Stimulated activated naive CD4-positive, alpha-beta T cell treated with Interleukin-2 at 50 U/mL for 16 hours (primary cell): ENCODE measurements around the gene CDK6.
A peak's percentile ranks its signal among the peaks of the same experiment; 100 is the strongest.

Experiments
- DNase-seq: peaks from one replicate; lab custom pipeline; 2025; lab: John Stamatoyannopoulos, UW

CDK6 gene

DNA sequence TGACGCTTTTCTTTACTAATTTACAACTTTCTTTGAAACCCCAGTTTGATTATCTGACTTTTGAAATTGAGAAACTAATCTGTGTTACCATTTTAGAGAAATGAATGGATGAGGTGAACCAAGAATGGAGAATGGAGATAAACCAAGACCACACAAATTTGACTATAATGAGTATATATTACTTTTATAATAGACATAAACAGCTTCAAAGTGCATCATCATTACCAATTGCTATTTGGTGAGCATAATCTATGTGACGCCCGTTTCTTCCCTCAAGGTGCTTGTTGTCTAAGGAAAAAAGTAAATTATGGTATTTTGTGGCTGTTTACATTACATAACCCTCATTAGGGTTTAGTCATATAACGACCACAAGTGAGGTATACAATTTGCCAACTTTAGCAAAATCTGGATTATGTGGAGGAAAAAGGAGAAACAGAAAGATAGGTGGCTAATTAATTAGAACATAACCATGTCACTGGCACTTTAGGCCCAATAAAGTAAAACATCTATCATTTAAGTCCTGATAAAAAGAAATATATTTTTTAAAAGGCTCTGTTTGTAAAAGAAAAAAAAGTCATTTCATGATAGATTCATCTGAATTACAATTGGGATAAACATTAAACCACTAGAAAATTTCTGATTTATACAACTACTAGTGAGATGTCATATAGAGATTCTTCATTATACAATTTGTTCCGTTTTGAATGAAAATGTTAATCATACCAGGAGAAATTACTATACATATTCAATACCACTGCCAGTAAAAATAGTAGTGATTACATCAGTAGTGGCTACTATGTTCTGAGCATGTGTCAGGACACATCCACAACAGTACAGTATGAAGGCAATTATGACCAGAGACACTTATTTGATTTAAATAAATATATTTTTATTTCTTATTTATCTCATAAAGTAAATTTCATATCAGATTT is 128.0 kb downstream of the CDK6 start:
- DNase-seq, result no peak

DNA sequence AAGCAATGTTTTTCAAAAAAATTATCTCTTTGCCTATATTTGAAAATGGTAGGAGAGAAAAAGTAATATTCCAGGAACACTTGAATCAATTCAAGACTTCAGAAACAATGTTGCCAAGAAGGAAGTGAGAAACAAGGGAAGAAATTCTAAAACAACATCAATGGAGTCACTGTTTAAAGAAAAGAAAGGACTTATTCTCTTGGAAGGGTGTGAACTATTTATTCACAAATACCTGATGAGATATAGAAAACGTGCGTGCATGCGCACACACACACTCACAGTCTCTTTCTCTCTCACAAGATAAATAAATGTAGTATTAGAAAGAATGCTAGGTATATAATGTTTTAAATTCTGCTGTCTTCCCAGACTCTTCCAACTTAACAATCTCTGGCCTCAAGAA is 128.9 kb downstream of the CDK6 start:
- DNase-seq, result no peak

DNA sequence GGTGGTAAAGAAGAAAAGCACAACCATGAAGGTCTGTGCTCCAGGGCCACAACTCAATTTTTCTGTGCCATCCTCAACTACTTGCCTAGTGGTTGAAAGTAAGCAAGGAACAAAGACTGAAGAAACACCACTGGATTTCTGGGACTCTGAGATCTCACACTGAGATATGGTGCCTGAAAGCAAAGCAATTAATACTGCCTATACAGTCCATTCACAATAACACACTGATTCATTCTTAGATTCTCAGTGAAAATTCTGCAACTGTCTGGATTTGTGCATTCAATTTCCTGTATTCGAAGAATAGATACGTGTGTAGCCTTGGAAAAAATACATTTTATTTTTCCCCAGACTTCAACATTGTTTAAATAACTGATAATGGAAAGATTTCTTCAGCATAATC is 129.8 kb downstream of the CDK6 start:
- no peak for DNase-seq

DNA sequence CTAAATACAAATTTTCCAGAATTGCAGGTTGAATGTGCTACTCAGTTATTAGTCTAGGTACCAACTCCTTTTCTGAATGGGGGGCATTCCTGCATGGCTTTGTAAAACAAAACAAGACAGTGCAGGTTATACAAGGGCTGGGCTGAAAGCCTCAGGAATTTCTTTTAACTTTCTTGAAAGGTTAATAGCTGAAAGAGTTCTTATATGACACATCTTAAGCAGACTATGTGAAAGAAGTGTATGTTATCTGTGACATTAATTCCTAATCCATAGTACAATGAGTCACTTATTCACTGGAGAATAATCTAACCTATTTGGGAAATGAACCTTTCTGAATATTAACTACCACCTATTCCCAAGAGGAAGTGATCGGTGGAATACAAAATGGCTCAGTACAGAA is 130.5 kb downstream of the CDK6 start:
- DNase-seq, result no peak

DNA sequence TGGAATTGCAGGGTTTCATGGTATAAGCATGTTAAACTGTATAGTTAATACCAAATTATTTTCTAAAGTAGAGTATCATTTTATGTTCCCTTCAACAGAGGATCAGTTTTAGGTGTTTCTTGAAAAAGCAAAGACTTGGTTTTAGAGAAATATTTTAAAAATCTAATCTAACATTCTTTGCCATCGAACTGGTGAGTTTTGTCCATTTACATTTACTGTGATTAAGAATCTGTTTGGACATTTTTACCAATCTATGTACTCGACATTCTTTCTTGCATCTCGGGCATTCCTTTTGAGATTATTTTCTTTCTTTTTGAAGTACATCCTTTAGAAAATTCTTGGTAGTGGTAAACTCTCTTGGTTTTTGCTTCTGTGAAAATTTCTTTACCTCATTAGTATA is 131.5 kb downstream of the CDK6 start:
- DNase-seq, result no peak

DNA sequence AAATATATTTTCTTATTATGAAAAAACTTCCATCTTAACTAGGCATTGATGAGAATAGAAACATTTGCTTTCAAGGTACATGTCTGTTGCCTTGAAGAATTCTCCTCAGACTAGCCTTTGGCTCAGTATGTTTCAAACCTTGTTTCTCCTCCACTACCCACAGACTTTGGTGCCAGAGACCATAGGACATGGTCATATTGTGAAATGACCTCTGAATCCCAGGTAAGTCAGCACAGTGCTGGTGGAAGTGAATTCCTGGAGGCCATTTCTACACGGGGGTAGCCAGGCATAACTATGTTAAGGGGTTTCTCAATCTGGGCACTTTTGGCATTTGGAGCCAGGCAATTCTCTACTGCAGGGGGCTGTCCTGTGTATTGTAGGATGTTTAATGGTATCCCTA is 133.8 kb downstream of the CDK6 start:
- no peak for DNase-seq

DNA sequence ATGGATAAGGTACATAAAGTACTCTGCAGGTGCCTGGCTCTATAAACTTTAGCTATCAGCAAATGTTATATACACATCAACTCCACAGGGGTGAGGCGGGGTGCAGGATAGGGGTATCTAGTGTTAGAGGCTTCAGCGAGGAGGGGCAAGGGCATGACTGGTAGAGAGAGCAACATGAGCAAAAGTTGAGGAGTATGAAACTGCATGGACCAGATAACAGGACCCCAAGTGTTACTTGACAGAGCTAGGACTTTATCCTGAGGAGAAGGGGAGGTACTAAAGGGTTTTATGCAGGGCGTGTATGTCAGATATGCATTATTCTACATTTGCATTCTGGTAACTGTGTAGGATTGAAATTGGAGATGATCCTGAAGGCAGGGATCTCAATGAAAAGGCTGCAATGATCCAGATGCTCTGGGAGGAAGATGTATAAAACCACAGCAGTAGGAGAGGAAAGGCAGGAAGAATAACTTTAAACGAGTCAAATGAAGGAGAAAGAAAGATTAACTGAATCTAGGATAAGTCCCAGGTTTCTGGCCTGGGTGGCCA is 136.3 kb downstream of the CDK6 start:
- no peak for DNase-seq

DNA sequence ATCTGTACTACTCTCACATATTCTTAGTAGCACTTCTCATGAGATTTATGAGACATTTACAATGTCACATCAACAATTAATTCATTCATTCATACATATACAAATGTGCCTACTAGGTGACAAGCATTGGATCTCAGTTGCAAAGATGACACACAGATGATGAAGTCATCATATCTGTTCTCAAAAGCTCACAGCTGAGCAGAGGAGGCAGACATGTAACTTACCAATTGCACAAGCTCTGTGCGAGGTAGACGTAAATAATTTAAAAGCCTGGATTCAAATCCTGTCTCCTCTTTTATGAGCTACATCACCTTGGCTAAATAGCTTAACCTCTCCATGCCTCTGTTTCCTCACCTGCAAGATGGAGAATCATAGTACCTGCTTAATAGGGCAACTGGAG is 136.8 kb downstream of the CDK6 start:
- DNase-seq, result no peak

DNA sequence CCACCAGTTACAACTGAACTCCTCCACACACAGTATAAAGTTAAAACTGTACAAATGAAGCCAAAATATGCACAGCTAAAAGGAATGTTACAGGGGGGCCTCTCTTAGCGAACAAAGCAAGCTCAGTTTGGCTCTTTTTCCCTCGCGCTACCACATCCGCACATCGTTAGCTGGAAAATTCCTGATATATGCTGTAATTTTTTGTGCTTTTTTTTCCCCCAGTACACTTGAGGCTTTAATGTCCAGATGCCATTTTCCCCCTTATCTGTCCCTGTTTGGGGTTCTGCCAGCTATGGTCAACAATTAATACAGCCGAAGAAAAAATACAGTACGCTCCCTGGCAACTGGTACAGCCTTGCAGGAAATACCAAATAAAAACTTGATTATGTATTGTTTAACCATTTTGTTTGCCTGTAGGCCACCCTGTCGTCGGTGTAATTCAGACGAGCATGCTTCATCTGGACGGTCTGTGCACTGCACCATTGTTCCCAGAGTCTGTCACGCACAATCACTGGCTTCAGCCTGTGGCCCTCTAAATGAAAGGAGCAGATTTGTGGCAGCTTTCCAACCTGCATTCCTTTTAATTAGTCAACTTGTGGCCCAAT is 138.0 kb downstream of the CDK6 start:
- DNase-seq, result no peak

DNA sequence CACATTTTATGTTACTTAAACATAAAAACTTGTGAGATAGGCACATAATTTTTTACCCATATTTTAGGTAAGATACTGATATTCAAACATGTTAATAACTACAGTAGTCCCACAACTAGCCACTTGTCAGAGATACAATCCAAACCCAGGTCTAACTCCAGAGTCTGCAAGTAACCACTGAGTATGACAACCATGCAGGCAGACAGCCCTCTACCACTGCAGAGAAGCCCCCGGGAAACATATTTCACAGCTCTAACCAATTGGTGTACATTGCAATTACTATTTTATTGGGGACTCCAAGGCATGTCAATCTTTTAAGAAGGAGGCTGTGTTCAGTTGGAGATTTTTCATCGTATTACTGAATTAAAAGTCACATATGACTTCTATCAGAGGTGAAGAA is 139.0 kb downstream of the CDK6 start:
- no peak for DNase-seq

DNA sequence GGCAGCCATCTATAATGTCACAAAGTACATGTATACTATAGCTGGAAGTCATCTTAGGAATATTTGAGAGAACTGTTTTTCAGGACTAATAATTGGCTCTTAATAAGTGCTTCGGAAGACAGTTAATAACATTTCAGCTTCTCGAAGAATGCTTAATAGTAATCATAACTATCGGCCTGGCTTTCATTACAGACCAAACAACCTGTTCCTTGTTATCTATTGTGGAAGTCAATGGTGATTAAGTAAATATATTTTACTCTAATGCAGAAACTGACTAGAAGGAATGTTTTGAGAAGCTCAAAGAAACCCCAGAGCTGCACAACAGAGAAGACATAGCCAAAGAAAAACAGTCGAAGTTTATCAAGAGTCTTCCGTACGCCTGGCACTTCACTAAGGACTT is 139.4 kb downstream of the CDK6 start:
- no peak for DNase-seq

DNA sequence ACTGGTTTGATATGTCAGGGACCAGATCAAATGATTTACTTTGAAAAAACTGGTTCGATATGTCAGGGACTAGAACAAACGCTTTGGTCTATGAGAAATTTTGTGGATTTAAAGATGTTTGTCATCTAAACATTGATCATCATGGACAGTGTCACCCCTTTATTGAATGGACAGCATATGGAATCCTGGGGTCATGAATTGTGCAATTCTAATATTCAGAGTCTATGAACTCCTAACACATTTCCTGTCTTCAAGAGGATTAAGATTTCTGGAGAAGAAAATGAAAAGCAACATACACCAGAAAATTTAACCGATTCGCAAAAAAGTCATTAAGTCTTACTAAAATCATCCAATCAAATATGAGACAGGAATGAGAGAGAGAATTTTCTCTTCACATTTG is 139.8 kb downstream of the CDK6 start:
- no peak for DNase-seq

DNA sequence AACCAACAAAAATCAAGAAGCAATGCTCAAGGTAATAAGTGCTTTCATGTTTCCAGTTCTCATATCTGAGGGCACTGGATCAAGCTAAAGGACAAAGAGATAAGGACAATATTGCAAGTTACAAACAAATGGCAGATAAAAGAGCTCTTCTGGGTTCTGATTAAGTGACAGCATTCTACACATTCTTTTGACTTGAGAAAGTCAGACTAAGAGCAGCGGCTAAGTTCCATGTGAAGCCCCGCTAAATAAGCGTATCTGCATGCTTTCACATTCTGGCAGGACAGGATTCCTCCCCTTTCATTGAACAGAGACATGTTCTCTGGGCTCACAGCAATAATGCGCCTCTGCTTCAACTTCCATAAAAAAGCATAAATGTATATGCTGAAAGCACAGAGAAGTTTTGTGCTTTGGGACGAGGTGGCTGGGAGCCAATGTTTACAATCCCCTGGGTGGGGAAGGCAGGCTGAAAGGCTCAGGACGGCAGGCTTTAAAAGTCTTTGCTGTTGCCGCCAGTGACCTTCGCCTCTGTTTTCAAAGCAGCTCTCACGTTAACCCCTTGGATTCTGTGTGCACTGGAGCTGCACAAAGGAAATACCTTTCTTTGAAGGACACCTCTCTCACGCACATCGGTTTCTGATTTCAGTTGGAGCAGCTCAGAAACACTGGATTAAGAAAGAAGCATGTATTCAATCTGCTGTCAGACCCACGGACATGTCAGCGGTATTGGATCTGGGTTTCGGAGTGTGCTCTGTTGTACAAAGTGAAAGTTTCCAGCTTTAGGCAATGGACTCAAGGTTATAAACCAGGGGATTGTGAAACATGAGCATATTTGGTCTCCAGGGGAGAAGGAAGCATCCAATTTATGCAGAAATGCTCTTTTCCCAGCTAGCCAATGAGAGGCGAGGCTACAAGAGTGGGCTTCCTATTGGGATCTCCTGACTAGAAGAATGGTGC is 140.8 kb downstream of the CDK6 start:
- no peak for DNase-seq

DNA sequence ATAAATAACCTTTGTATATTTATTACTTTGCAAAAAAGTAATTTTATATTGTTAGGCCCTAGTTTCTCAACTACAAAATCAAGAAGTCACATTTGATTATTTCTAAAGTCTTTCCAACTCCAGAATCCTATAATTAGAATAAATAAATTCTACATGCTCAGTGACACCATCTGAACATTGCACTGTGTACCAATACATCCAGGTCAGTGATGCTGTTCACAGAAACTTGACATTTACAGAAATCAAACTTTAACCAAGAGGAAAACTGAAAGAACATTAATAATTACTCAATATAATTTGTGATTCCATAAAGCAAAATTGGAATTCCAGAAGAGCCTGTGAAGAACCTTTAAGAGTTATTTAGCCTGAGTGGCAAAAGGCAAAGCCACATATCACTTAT is 142.2 kb downstream of the CDK6 start:
- DNase-seq, result no peak

DNA sequence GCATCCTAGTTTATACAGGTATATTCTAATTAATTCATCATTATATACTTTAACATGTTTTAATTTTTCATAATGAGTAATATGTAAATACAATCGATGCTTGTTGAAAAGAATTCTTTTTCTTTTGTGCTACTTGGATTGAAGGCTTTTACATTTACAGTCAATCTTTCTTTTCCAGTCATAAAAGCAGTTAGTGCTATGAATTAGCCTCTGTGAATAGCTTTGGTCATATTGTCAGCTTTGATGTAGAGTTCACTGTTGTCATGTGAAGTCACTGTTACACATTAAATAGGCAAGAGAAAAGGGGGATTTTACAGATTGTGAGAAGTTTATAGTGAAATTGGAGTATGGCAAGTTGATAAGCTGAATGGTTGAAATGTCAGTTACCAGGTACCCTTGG is 142.9 kb downstream of the CDK6 start:
- no peak for DNase-seq

DNA sequence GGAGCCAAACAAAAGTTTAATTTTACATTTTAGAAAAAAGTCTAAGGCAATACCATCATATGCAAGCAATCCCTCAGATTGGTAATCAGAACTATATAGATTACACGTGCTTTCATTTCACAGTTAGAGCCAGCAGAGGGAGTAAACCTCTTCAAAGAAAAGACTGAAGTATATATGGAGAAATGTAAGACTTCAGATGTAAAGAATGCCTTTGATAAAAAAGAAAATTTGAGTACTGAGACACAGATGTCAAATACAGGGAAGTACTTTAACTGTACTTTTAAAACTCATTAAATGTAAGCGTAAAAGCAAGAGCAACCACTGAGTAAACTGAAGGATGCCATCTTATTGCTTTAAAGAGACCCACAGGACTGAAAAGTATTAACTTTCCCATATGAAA is 144.8 kb downstream of the CDK6 start:
- DNase-seq, result no peak

DNA sequence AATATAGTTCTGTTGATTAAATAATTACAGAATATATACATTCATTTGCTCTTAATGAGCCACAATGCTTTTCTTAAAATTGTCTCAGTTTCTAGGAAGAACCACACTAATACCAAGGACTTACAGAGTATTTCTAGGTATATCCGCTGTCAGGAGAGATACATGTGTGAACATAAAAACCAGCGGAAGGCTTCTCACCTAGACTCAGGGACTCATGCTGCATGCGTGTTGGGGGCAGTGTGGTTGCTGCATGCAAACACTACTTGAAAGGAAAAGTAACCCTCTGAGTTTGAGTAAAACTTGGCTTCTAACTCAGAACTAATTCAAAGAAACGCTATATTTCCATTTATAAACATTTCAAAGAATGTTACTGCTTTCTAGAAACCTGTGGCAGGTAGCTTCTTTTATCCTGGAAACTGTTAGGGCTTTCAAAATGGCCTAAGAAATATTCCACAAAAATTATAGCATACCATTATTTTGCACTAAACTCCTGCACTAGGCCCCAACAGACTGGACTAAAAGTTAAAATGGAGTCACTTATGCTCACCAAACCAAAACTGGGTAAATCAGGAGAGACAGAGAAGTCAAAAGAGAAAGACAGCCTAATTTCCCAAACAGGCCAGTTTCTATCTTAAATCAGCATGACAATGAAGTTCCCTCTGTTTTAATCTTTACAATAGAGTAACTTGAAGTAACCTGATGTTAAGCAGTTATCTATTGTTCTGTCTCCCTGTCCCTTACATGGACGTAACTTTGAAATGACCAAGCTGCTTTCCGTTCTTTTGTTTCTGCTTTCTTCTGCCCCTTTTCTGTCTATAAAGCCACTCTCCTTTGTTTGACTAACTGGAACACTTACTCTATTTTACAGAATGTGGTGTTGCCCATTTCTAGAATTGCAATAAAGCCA is 151.0 kb downstream of the CDK6 start:
- DNase-seq, result peak; percentile 70

DNA sequence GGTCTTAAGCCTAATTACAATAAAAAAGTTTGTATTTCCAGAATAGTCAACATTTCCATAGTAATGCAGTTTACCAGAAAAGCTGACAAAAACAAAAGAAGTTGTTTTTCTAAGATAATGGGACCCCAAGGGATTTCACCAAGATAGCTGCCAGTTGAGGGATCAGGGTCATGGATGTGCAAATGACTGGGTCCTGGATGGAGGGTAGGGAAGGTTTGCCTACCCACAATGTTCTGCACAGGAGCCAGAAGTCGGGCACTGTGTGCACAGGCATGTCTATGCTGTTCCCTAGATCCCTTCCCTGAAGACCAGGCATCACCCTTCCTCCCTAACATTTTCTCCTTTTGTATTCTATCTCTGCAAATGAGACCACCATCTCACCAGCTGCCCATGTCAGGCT is 152.1 kb downstream of the CDK6 start:
- no peak for DNase-seq

DNA sequence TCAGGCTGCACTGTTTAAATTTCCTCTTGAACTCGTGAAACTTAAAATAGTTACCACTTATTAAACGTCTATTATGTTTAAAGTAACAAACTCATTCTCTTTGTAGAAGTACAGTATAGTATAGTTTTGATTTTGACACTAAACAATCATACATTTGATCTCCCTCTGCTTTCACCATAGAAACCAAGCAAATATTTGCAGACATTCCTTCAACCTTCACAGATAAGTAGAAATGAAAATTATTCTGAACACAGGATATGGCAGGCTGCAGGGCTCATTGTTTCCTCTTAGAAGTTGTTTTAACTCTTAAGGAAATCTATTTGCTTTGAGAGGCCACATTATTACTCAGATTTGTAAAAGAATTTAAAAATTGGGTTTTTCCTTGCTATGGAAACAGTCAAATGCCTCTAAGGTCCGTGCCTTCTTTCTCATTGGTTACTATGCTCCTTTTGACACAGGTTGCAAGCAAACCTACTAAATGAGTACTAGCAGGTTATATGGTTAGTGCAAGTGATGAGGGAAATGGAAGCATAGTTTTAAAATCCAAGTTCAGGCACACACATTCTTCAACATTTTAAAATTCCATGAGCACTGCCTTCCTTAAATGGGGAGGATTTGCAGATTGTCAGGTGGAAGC is 153.4 kb downstream of the CDK6 start:
- no peak for DNase-seq

DNA sequence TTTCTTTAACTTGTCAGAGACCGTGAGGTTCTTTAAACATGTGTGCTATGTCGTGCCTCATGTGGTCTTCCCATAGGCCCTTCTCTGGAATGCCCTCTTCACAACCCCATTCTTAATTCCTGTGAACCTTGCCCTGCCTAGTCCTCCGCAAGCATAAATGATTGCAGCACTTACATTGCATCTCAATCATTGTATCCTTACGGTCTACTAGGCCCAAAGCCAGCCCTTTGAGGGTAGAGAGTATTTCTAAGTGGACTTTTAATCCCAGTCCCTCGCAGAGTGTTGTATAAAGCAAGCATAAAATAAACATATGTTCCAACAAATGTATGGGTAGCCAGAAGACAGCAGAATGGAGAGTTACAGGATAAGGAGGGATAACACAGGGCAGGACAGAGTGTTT is 154.0 kb downstream of the CDK6 start:
- DNase-seq, result no peak

DNA sequence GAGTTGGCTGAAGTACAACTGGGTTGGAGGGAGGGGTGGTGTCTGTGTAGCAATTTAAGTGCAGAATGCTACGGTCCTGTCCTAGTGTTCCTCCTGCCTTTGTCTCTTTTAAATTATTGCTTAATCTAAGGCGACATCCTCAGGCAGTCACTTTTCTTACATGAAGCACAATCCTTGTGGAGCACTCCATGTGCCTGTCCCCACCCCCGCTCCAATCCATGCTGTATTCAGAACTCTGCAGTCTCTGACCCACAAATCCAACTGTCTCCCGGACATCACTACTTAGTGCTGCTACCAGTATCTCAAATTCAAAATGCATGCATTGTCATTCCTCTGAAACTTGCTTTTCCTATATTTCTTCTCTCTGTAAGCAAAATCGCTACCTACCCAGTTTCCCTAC is 154.7 kb downstream of the CDK6 start:
- DNase-seq, result no peak
